Prostate gland (tissue), 2 donors: ENCODE measurements around the gene POU6F2.

Experiments used
- POLR2A ChIP-seq: fragments of 450-650 bp; IDR thresholded peaks from one replicate; pipeline ENCODE4 v1.6.1; 2016; ENCODE audit warnings: antibody characterized with exemption, mild to moderate bottlenecking
- TF ChIP-seq, protein P1 (sequence below), 4 experiments: fragments of 200-600 bp in 2 of 4; fragments of 450-650 bp in 2 of 4; sonication (generic) in 2 of 4; IDR thresholded peaks; 1 replicate in 3 of 4; 2 replicates in 1 of 4; pipeline ENCODE4 v1.5.1; 2016 to 2019; ENCODE audit warnings: antibody characterized with exemption in 4 of 4, mild to moderate bottlenecking in 2 of 4, moderate library complexity in 2 of 4

DNA sequence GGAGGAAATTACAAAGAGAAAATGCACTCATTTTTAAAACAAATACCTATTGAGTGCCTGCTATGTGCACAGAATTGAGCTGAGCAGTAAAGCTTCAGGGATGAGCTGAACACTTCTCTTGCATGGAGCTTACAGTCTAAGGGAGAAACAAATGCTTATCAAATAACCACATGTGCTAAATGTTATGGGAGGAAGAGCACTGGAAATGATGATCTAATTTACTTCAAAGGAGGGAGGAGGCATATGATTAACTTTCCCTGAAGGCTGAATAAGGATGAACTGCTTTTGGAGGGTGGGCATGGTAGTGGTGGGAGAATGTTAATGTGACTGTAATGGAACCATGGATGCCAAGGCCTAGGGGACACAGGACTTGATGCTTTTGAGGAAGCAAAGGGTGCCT lies 168.2 kb downstream of the POU6F2 start:
- TF ChIP-seq, protein P1, sequence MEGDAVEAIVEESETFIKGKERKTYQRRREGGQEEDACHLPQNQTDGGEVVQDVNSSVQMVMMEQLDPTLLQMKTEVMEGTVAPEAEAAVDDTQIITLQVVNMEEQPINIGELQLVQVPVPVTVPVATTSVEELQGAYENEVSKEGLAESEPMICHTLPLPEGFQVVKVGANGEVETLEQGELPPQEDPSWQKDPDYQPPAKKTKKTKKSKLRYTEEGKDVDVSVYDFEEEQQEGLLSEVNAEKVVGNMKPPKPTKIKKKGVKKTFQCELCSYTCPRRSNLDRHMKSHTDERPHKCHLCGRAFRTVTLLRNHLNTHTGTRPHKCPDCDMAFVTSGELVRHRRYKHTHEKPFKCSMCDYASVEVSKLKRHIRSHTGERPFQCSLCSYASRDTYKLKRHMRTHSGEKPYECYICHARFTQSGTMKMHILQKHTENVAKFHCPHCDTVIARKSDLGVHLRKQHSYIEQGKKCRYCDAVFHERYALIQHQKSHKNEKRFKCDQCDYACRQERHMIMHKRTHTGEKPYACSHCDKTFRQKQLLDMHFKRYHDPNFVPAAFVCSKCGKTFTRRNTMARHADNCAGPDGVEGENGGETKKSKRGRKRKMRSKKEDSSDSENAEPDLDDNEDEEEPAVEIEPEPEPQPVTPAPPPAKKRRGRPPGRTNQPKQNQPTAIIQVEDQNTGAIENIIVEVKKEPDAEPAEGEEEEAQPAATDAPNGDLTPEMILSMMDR (IDR thresholded peaks at IDR 0.05) = no peak
- TF ChIP-seq POLR2A = no peak
